Osteocyte (in vitro differentiated cells): ENCODE data around the gene PSMA5. TPM values are rescaled to one million over a fixed set of nuclear protein-coding genes. Genes with fewer than 3 reads are reported as not detected.
"Not testable (repeated sequence)": the region's sequence is repeated elsewhere in the genome, so short reads cannot be mapped to it uniquely, and the experiment has no call there.

Experiments
- DNase-seq: peaks from one replicate; pipeline ENCODE4 v3.0.0; 2021; ENCODE audit warnings: mixed read lengths; ENCODE audit not compliant: unreplicated experiment; ENCODE audit errors: extremely low spot score
- H3K27ac Mint-ChIP-seq: one replicate; pipeline ENCODE4 v1.8.0; 2021; ENCODE audit warnings: mild to moderate bottlenecking, mixed read lengths; ENCODE audit not compliant: unreplicated experiment
- H3K27me3 Mint-ChIP-seq: one replicate; pipeline ENCODE4 v1.8.0; 2021; ENCODE audit warnings: mixed read lengths; ENCODE audit not compliant: unreplicated experiment
- H3K36me3 Mint-ChIP-seq: one replicate; pipeline ENCODE4 v1.8.0; 2021; ENCODE audit warnings: mixed read lengths; ENCODE audit not compliant: unreplicated experiment
- H3K4me1 Mint-ChIP-seq: one replicate; pipeline ENCODE4 v1.8.0; 2021; ENCODE audit warnings: mixed read lengths; ENCODE audit not compliant: unreplicated experiment
- H3K4me3 Mint-ChIP-seq: one replicate; pipeline ENCODE4 v1.8.0; 2021; ENCODE audit warnings: mild to moderate bottlenecking, moderate library complexity, mixed read lengths; ENCODE audit not compliant: unreplicated experiment
- H3K9me3 Mint-ChIP-seq: one replicate; pipeline ENCODE4 v1.8.0; 2021; ENCODE audit warnings: mixed read lengths; ENCODE audit not compliant: unreplicated experiment
- long read RNA-seq: library from polyadenylated mRNA; unstranded; transcript quantifications from one replicate; pipeline ENCODE4 v2.0.0, GENCODE V29; 2021
- total RNA-seq: library from RNA; stranded (reverse); gene quantifications from 2 replicates; pipeline ENCODE4 v1.2.1, GENCODE V29; 2021
- TF ChIP-seq, protein P1 (sequence below): fragments of 200-600 bp; sonication (generic); IDR thresholded peaks from 2 replicates; pipeline ENCODE4 v1.5.0; 2021; ENCODE audit warnings: antibody characterized with exemption, mild to moderate bottlenecking, moderate library complexity

PSMA5 gene
- total RNA-seq, result 101 and 108 TPM in 2 replicates
- long read RNA-seq, transcript PSMA5-201 (9 exons, 3,729 nt), result major isoform, 232 of 275 reads
- long read RNA-seq, partial matches to known transcripts, result 10 of 275 reads
- long read RNA-seq, other reads (novel, unspliced or antisense), result 33 of 275 reads

- DNase-seq, result peak; percentile 98
- TF ChIP-seq, protein P1, sequence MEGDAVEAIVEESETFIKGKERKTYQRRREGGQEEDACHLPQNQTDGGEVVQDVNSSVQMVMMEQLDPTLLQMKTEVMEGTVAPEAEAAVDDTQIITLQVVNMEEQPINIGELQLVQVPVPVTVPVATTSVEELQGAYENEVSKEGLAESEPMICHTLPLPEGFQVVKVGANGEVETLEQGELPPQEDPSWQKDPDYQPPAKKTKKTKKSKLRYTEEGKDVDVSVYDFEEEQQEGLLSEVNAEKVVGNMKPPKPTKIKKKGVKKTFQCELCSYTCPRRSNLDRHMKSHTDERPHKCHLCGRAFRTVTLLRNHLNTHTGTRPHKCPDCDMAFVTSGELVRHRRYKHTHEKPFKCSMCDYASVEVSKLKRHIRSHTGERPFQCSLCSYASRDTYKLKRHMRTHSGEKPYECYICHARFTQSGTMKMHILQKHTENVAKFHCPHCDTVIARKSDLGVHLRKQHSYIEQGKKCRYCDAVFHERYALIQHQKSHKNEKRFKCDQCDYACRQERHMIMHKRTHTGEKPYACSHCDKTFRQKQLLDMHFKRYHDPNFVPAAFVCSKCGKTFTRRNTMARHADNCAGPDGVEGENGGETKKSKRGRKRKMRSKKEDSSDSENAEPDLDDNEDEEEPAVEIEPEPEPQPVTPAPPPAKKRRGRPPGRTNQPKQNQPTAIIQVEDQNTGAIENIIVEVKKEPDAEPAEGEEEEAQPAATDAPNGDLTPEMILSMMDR, result no peak
- no peaks in the 10 kb centered on the region for H3K27me3 Mint-ChIP-seq
- peak within 1 kb of the TSS; percentile 93 for H3K27ac Mint-ChIP-seq
- H3K9me3 Mint-ChIP-seq, result no peaks in the 10 kb centered on the region
- peaks cover 30% of the 10 kb centered on the region for H3K4me1 Mint-ChIP-seq
- peak within 1 kb of the TSS; percentile 91 for H3K4me3 Mint-ChIP-seq
- H3K36me3 Mint-ChIP-seq, result no peaks in the 10 kb centered on the region
Observed at GRCh38 chr1:109426281-109427170, at the start of gene PSMA5. PSMA5 (minus strand) TSS chr1:109426448; CDS start chr1:109426330, 118 bp downstream.

DNA sequence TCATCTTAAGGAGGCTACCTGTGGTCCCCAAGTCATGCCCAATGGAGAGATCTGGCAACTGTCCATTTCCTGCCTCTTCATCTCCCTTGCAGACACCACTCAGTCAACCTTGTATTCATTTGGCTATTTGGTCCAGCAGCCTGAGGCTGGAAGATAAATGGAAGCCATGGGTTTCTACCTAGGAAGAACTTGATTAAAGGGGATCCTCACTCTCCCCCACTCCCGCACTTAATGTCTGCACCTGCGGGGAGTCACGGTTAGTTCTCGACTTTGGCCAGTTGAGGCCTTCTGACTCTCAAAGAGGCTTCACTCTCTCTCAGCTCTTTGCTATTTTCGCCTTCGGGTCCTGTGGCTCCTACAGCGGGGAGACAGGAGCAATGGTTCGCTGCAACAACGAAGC lies 49.0 kb upstream of the PSMA5 start:
- H3K4me1 Mint-ChIP-seq, result no peaks in the 10 kb centered on the region
- H3K36me3 Mint-ChIP-seq, result no peaks in the 10 kb centered on the region
- peaks cover 79% of the 10 kb centered on the region for H3K27me3 Mint-ChIP-seq
- H3K4me3 Mint-ChIP-seq, result no peak overlapping the region
- TF ChIP-seq, protein P1, result no peak
- no peaks in the 10 kb centered on the region for H3K9me3 Mint-ChIP-seq
- no peak for DNase-seq
- H3K27ac Mint-ChIP-seq, result no peak overlapping the region

GRCh38 chr1:109474697-109475096 lies 48.4 kb upstream of the PSMA5 start:
- H3K27ac Mint-ChIP-seq, result no peak overlapping the region
- peaks cover 78% of the 10 kb centered on the region for H3K27me3 Mint-ChIP-seq
- DNase-seq, result no peak
- TF ChIP-seq, protein P1, result no peak
- H3K9me3 Mint-ChIP-seq, result no peaks in the 10 kb centered on the region
- no peaks in the 10 kb centered on the region for H3K36me3 Mint-ChIP-seq
- H3K4me3 Mint-ChIP-seq, result no peak overlapping the region
- H3K4me1 Mint-ChIP-seq, result no peaks in the 10 kb centered on the region

DNA sequence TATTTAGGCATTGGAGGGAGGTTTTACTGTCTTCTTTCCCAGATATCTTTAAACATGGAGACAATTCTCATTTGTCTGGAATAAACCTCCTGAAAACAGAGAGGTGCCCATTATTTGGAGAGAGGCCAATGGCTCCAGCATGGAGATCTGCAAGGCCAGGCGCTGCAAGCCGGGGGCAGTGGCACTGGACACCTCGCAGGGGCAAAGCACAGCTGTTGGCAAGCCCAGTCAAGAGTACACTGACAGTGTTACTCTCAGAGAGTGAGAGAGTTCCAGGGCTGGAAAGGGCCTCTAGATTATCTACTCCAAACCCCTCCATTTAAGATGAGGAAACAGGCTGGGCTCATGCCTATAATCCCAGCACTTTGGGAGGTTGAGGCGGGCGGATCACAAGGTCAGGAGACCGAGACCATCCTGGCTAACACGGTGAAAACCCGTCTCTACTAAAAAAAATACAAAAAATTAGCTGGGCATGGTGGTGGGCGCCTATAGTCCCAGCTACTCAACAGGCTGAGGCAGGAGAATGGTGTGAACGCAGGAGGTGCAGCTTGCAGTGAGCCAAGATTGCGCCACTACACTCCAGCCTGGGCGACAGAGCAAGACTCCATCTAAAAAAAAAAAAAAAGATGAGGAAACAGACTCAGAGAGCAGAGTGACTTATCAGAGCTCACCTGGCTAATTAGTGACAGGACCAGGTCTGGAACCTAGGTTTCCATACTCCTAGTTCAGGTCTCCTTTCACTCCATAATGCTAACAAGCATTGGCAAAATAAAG lies 47.2 kb upstream of the PSMA5 start:
- H3K4me1 Mint-ChIP-seq, H3K36me3 Mint-ChIP-seq, H3K9me3 Mint-ChIP-seq, DNase-seq, H3K27ac Mint-ChIP-seq, H3K4me3 Mint-ChIP-seq: not testable (repeated sequence)
- peaks cover 78% of the 10 kb centered on the region for H3K27me3 Mint-ChIP-seq

GRCh38 chr1:109472779-109473178 lies 46.5 kb upstream of the PSMA5 start:
- Mint-ChIP-seq H3K27me3 (peaks cover 81% of the 10 kb centered on the region), H3K4me3 (no peak overlapping the region), H3K9me3 (no peaks in the 10 kb centered on the region), H3K27ac (no peak overlapping the region), H3K4me1 (no peaks in the 10 kb centered on the region), H3K36me3 (no peaks in the 10 kb centered on the region)
- TF ChIP-seq, protein P1, result no peak
- no peak for DNase-seq
